ENCODE results near the gene BPIFB2.

The BPIFB2 gene

GRCh38 chr20:33017542-33017941 lies 10.0 kb downstream of the BPIFB2 start:
- no peak for TF ChIP-seq CTCF (conservative IDR thresholded peaks at IDR 0.05; ENCODE audit: low read depth, low read length)
- no peak for DNase-seq (ENCODE audit: low read depth)
- H3K4me3 ChIP-seq (ENCODE audit: low read length), result no peak overlapping the region

GRCh38 chr20:33018169-33018931 lies 10.8 kb downstream of the BPIFB2 start:
- no peak overlapping the region for H3K4me3 ChIP-seq (ENCODE audit: low read length)
- no peak for TF ChIP-seq CTCF (conservative IDR thresholded peaks at IDR 0.05; ENCODE audit: low read depth, low read length)
- no peak for DNase-seq (ENCODE audit: low read depth)

- no peak for TF ChIP-seq CTCF (conservative IDR thresholded peaks at IDR 0.05; ENCODE audit: low read depth, low read length)
- DNase-seq (ENCODE audit: low read depth), result no peak
- H3K4me3 ChIP-seq (ENCODE audit: low read length), result no peak overlapping the region
Measured at GRCh38 chr20:33019465-33020277, 12.2 kb downstream of the BPIFB2 start.

- no peak for DNase-seq (ENCODE audit: low read depth)
- no peak overlapping the region for H3K4me3 ChIP-seq (ENCODE audit: low read length)
- no peak for TF ChIP-seq CTCF (conservative IDR thresholded peaks at IDR 0.05; ENCODE audit: low read depth, low read length)
Measured at GRCh38 chr20:33020278-33021161, 13.0 kb downstream of the BPIFB2 start.

GRCh38 chr20:33021879-33022278 lies 14.4 kb downstream of the BPIFB2 start:
- no peak for TF ChIP-seq CTCF (conservative IDR thresholded peaks at IDR 0.05; ENCODE audit: low read depth, low read length)
- H3K4me3 ChIP-seq (ENCODE audit: low read length), result no peak overlapping the region
- DNase-seq (ENCODE audit: low read depth), result no peak

GRCh38 chr20:33022289-33022688 lies 14.8 kb downstream of the BPIFB2 start:
- no peak overlapping the region for H3K4me3 ChIP-seq (ENCODE audit: low read length)
- TF ChIP-seq CTCF (conservative IDR thresholded peaks at IDR 0.05; ENCODE audit: low read depth, low read length), result no peak
- no peak for DNase-seq (ENCODE audit: low read depth)
